ENCODE data around the gene CCDC88C. TPM values are rescaled to one million over a fixed set of nuclear protein-coding genes. Genes with fewer than 3 reads are reported as not detected.
A peak's percentile ranks its signal among the peaks of the same experiment; 100 is the strongest.

The CCDC88C gene
- total RNA-seq, 2 experiments from 2014 or later, result 137 to 253 TPM

DNA sequence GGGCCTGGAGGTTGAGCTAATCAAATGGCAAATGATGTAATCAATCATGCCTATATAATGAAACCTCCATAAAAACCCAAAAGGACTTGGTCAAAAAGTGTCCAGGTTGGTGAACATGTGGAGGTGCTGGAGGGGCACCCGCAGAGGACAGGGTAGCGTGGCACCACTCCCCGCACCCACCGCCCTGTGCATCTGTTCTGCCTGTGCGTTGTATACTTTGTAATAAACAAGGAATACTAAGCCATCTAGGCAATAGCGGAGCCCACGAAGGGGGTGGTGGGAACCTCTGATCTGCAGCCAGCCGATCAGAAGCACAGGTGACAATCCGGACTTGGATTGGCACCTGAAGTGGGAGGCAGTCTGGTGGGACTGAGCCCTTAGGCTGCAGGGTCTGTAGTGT, 97.4 kb downstream of the CCDC88C start:
- Histone ChIP-seq H3K27ac (ENCODE audit: low read depth, low read length, poor library complexity, severe bottlenecking) (no peak overlapping the region), H4K20me1 (ENCODE audit: insufficient read depth, low read length) (no peaks in the 10 kb centered on the region), H3K9me3 (ENCODE audit: low read length) (no peaks in the 10 kb centered on the region), H3K4me2 (ENCODE audit: low read length) (no peak overlapping the region), H3K4me3 (ENCODE audit: low read depth, low read length, poor library complexity, severe bottlenecking) (no peak overlapping the region), H3K9me2 (ENCODE audit: insufficient read depth, low read length) (no peaks in the 10 kb centered on the region), H2AFZ (ENCODE audit: low read length) (no peak overlapping the region), H3K4me1 (ENCODE audit: insufficient read depth, low read length, poor library complexity, severe bottlenecking) (peaks cover 80% of the 10 kb centered on the region), H3K79me2 (ENCODE audit: insufficient read depth, low read depth, low read length) (peaks cover 43% of the 10 kb centered on the region), H3K36me3 (ENCODE audit: insufficient read depth, low read length) (peaks cover 96% of the 10 kb centered on the region)
- CTCF ChIA-PET (ENCODE audit: unreplicated experiment), result no interaction called here
- no peak for DNase-seq (ENCODE audit: low spot score)
- TF ChIP-seq, protein P1, sequence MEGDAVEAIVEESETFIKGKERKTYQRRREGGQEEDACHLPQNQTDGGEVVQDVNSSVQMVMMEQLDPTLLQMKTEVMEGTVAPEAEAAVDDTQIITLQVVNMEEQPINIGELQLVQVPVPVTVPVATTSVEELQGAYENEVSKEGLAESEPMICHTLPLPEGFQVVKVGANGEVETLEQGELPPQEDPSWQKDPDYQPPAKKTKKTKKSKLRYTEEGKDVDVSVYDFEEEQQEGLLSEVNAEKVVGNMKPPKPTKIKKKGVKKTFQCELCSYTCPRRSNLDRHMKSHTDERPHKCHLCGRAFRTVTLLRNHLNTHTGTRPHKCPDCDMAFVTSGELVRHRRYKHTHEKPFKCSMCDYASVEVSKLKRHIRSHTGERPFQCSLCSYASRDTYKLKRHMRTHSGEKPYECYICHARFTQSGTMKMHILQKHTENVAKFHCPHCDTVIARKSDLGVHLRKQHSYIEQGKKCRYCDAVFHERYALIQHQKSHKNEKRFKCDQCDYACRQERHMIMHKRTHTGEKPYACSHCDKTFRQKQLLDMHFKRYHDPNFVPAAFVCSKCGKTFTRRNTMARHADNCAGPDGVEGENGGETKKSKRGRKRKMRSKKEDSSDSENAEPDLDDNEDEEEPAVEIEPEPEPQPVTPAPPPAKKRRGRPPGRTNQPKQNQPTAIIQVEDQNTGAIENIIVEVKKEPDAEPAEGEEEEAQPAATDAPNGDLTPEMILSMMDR (conservative IDR thresholded peaks at IDR 0.05; ENCODE audit: low read length), result no peak
- no peak for TF ChIP-seq EZH2phosphoT487 (IDR thresholded peaks at IDR 0.05; ENCODE audit: borderline replicate concordance, low read depth, low read length)
- no TSS peak for BruUV-seq (replicated peaks)
- intact Hi-C loops (cut with micrococcal nuclease; ENCODE audit: unreplicated experiment), result no loop called here
- POLR2A ChIA-PET, result interaction anchor here (1.6 kb wide), 1 partner anchor 36 kb away, joined by 13 read pairs; no protein-coding TSS in a partner anchor

DNA sequence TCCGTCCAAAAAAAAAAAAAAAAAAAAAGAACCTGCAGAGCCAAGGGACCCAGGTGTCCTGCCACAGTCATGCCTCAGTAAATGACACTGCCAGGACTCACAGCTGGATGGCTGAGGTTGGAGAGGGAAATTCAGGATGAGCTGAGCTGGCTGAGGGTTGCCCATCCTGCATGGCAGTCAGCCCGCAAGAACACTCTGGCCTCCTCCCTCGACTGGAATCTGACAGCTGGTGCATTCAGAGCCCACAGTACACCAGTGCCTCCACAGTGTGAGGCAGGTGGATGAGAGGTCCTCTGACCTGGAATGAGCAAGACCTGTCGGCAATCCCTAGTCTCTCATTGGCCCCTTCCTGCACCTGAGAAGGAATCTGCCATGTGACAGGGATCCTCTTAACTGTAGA, 98.7 kb downstream of the CCDC88C start:
- BruUV-seq (replicated peaks), result no TSS peak
- no peaks in the 10 kb centered on the region for H3K9me3 ChIP-seq (ENCODE audit: low read length)
- H4K20me1 ChIP-seq (ENCODE audit: insufficient read depth, low read length), result no peaks in the 10 kb centered on the region
- H2AFZ ChIP-seq (ENCODE audit: low read length), result no peak overlapping the region
- H3K4me3 ChIP-seq (ENCODE audit: low read depth, low read length, poor library complexity, severe bottlenecking), result no peak overlapping the region
- no peaks in the 10 kb centered on the region for H3K9me2 ChIP-seq (ENCODE audit: insufficient read depth, low read length)
- peaks cover 68% of the 10 kb centered on the region for H3K4me1 ChIP-seq (ENCODE audit: insufficient read depth, low read length, poor library complexity, severe bottlenecking)
- DNase-seq (ENCODE audit: low spot score), result no peak
- TF ChIP-seq EZH2phosphoT487 (IDR thresholded peaks at IDR 0.05; ENCODE audit: borderline replicate concordance, low read depth, low read length), result no peak
- TF ChIP-seq, protein P1 (conservative IDR thresholded peaks at IDR 0.05; ENCODE audit: low read length), result no peak
- intact Hi-C loops (cut with micrococcal nuclease; ENCODE audit: unreplicated experiment), result no loop called here
- POLR2A ChIA-PET, result no interaction called here
- H3K27ac ChIP-seq (ENCODE audit: low read depth, low read length, poor library complexity, severe bottlenecking), result no peak overlapping the region
- H3K4me2 ChIP-seq (ENCODE audit: low read length), result no peak overlapping the region
- peaks cover 97% of the 10 kb centered on the region for H3K36me3 ChIP-seq (ENCODE audit: insufficient read depth, low read length)
- peaks cover 42% of the 10 kb centered on the region for H3K79me2 ChIP-seq (ENCODE audit: insufficient read depth, low read depth, low read length)
- CTCF ChIA-PET (ENCODE audit: unreplicated experiment), result interaction anchor here (0.6 kb wide), 1 partner anchor 592 kb away, joined by 4 read pairs; no protein-coding TSS in a partner anchor

- H3K79me2 ChIP-seq (ENCODE audit: insufficient read depth, low read depth, low read length), result peaks cover 38% of the 10 kb centered on the region
- H3K4me2 ChIP-seq (ENCODE audit: low read length), result peak overlapping the region; percentile 42
- H2AFZ ChIP-seq (ENCODE audit: low read length), result no peak overlapping the region
- TF ChIP-seq EZH2phosphoT487 (IDR thresholded peaks at IDR 0.05; ENCODE audit: borderline replicate concordance, low read depth, low read length), result no peak
- TF ChIP-seq, protein P1 (conservative IDR thresholded peaks at IDR 0.05; ENCODE audit: low read length), result peak; percentile 51; the same call in 1 of the 2 replicates
- no peaks in the 10 kb centered on the region for H4K20me1 ChIP-seq (ENCODE audit: insufficient read depth, low read length)
- H3K4me3 ChIP-seq (ENCODE audit: low read depth, low read length, poor library complexity, severe bottlenecking), result peak overlapping the region; percentile 9
- BruUV-seq (replicated peaks), result no TSS peak
- intact Hi-C loops (cut with micrococcal nuclease; ENCODE audit: unreplicated experiment), result no loop called here
- ChIA-PET POLR2A (interaction anchor here (1.1 to 1.2 kb wide), 2 partner anchors 31 to 58 kb away, joined by 3 to 7 read pairs; no protein-coding TSS in a partner anchor), CTCF (ENCODE audit: unreplicated experiment) (no interaction called here)
- H3K9me3 ChIP-seq (ENCODE audit: low read length), result no peaks in the 10 kb centered on the region
- H3K9me2 ChIP-seq (ENCODE audit: insufficient read depth, low read length), result no peaks in the 10 kb centered on the region
- peak; percentile 53 for DNase-seq (ENCODE audit: low spot score)
- H3K4me1 ChIP-seq (ENCODE audit: insufficient read depth, low read length, poor library complexity, severe bottlenecking), result peaks cover 55% of the 10 kb centered on the region
- peaks cover 98% of the 10 kb centered on the region for H3K36me3 ChIP-seq (ENCODE audit: insufficient read depth, low read length)
- peak overlapping the region; percentile 69 for H3K27ac ChIP-seq (ENCODE audit: low read depth, low read length, poor library complexity, severe bottlenecking)
Measured at GRCh38 chr14:91317381-91318308, 100.0 kb downstream of the CCDC88C start.

All from OCI-LY7 (cell line).